HG02852 (cell line): Measurements from ENCODE around the gene PNPLA5.

Source experiments
- ATAC-seq: cut with Tn5 transposase; IDR thresholded peaks from one replicate; pipeline ENCODE4 v1.9.1; 2021; ENCODE audit warnings: mild to moderate bottlenecking, moderate library complexity; ENCODE audit not compliant: unreplicated experiment

PNPLA5 gene

GRCh38 chr22:43840431-43840830 is 51.4 kb downstream of the PNPLA5 start:
- ATAC-seq = no peak

- ATAC-seq = no peak
These were observed 52.0 kb downstream of the PNPLA5 start for GRCh38 chr22:43839781-43840180.

DNA sequence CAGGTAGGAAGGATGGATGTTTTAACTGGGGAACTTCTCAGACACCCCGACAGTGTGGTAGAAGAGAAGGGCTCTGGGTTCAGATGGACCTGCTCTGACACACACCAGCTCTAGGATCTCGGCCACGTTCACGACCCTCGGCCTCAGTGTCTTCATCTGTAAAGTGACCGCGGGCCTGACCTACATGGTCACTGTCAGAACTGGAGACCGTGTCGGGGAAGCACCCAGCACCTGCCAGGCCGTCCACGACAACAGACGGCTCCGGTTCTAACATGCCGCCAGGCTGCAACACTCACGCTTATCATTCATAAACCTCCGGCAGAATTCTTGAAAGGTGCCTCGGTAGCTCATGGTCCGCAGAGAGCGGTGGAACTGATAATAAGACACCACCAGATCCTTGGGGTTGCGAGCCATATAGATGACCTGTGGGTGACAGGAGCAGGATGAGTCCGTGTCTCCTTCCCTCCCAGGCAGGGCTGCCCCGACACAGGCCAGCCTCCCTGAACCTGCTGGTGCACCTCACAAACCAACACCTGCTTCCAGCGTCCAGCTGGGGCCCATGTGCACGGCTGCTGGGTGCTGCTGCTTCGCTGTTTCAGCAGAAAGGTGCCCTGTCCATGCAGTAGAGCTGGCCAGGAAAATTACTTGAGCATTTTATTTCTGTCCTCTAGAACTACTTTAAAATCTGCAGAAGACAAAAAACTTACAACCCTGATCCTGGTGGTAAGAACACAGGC is 53.1 kb downstream of the PNPLA5 start:
- ATAC-seq = no peak

DNA sequence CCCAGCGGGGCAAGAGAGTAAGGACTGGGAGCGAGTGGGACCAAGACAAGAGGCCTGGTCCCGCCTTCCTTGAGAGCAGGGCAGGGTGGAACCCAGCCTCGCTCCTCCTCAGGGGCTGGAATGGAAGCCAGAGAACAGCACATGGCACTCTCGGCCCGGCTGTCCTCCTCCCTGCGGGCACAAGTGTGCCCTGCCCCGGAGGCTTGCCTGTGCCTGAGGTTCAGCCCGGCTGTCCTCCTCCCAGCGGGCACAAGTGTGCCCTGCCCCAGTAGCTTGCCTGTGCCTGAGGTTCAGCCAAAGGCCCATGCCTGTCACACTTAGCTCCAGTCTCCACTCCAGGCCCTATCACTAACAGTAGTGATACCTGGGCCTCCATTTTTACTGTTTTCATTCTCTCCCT is 53.7 kb downstream of the PNPLA5 start:
- no peak for ATAC-seq

- ATAC-seq = no peak
These were observed 54.1 kb downstream of the PNPLA5 start for GRCh38 chr22:43837666-43838065.

DNA sequence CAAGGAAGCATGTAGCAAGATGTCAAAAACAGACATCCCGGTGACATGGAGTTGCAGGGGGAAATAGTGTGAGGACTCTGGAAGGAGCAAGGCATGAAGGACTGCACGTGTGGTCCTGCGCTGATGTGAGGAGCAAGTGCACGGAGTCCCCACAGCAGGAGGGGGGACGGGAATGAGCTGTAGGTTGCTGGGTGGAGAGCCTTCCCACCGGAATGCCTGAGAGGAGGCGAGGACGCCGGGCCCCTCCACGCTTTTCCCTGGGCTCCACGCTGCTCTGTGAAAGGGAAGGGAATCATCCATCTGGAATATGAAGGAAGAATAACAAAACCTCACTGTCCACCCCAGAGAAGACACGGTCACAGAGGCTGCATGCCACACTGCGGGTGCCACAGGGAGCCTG is 56.1 kb downstream of the PNPLA5 start:
- ATAC-seq = no peak

DNA sequence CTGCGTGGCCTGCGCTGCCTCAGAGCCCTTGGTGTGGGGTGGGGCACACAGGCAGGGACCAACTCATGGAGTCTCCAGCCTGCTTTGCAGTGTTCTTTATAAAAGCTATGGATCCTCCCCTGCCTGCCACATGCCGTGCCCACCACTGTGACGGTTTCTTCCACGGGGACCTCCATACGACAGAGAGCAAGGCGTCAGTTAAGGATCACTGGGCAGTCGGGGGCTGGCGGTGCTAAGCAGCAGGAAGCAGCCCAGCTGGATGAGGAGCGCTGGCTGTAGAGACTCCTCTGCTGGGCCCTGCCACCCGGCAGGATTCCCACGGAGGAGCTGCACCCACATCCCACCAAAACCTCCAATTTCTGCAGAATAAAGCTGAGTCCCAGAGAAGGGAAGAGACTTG is 56.6 kb downstream of the PNPLA5 start:
- ATAC-seq = no peak

- ATAC-seq = no peak
These were observed 58.2 kb downstream of the PNPLA5 start for GRCh38 chr22:43833286-43834240.

DNA sequence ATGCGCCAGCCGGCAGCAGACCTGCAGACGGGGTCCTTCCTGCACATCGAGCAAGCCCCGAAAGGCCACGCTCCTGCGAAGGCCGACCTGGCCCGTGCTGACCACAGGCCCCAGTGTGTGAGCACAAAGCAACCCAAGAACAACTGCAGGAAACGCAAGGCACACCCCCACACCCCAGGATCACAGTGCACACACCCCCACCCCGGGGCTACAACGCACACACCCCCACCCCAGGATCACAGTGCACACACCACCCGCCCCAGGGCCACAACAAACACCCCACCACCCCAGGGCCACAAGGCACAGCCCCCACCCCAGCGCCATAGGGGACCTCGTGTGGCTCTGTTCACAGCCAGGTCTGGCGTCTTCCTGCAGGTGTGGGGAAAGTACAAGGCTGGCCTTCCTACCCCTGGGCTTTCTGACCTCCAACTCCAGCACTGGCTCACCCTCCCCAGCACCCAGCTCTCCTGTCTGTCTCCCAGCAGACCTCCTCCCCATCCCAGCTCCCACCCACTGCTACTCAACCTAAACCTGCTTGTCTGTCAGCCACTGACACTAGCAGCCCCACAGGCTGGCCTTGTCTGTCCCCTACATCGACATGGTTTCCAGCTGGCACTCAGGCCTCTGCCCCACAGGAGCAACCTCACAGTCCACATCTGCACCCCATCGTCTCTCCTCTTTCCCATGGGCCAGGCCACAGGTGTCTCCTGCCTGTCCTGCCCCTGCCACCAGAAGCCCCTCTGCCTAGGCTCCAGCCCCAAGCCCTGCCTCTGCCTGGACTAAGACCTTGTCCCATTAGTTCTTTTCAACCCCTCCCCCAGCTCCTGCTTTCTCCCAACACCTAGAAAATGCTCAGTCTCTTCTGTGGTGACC is 59.2 kb downstream of the PNPLA5 start:
- no peak for ATAC-seq

GRCh38 chr22:43831561-43832392 is 60.0 kb downstream of the PNPLA5 start:
- no peak for ATAC-seq

DNA sequence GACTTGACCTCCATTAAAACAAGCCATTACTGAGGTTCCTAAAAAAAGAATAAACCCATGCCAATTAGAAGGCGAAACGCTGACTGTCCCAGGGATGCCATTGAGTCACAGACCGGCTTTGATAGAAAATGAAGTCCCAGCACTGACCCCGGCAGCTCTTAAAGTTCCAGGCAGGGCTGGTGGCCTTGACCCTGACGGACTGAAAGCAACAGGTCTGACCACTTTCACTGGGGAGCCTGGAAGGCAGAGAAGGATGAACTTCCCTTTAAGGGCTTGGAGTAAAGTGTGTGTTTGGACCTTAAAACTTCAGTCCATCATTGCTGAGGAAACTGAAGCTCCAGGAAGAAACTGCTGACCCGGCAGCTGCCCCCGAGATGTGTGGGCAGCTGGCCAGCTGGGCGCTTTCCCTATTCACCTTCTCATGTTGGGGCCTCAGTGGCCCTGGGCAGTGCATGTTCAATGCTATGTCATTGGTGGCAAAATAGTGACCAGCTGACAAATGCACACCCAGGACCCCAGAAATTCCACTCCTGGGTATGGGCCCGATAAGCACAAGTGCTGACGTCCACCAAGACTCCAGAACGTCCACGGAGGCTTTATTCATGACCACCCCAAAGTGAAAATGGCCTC is 60.8 kb downstream of the PNPLA5 start:
- ATAC-seq = no peak

DNA sequence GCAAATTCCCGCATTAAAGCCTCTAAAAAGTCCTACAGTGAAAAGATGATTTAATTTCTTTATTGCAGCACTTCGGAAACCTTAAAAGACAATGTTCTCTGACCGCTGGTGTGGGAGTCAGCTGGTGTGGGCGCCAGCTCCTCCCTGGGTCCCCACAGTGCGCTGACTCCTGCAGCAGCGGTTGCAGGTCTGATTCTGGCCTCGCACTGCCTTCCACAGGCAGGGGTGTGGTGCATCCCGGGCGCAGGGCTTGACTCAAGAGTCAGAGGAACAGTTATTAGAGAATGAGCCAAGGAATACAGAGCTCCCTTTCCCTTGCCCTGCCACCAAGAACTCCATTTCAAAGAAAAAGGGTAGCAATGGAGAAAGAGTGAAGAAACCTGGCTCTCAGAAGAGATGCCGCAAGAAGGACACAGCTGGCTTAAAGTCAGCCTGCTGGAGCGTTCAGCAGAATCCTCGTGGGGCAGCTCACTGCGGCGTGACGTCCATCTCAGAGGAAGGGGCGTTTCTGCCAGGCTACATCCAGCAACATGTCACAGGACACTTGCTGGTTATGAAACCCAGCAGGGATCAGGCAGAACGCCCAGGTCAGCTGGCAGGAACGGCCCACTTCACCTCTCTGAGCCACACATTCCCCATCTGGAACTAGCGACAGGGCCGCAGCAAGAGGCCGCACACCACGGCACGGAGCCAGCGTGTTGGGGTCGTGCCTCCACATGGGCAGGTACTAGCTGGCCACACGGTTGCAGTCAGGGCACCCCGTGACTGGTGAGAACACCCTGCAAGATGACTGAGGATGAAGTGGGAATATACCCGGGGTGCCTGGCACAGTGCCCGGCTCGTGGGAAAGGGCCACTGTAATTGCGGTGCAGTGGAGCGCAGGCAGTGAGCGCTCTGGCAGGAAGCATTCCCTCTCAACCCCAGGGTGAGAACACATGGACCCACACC is 61.6 kb downstream of the PNPLA5 start:
- ATAC-seq = no peak
